8988T (cell line): ENCODE measurements around the gene NIP7.
A peak's percentile ranks its signal among the peaks of the same experiment; 100 is the strongest.
"Not testable (repeated sequence)": the region's sequence is repeated elsewhere in the genome, so short reads cannot be mapped to it uniquely, and the experiment has no call there.

Experiments used
- DNase-seq: peaks from one replicate; pipeline ENCODE4 v3.0.0; 2011

NIP7 gene

GRCh38 chr16:69339289-69340094 lies at the start of gene NIP7, which contains the start of gene COG8:
Gene NIP7 (plus strand): TSS chr16:69339772. CDS start chr16:69339830, 58 bp downstream.
Gene COG8 (minus strand): TSS chr16:69339564. CDS start chr16:69339552, 12 bp downstream.
- DNase-seq: peak; percentile 86

- not testable (repeated sequence) for DNase-seq
Observed at GRCh38 chr16:69291657-69292056, 47.9 kb upstream of the NIP7 start.

GRCh38 chr16:69293401-69293800 lies 46.2 kb upstream of the NIP7 start:
- DNase-seq: no peak

- DNase-seq: no peak
Observed at GRCh38 chr16:69294051-69294450, 45.5 kb upstream of the NIP7 start.

GRCh38 chr16:69296771-69297170 lies 42.8 kb upstream of the NIP7 start:
- not testable (repeated sequence) for DNase-seq

GRCh38 chr16:69298261-69298660 lies 41.3 kb upstream of the NIP7 start:
- DNase-seq: no peak

- DNase-seq: no peak
Observed at GRCh38 chr16:69301187-69301586, 38.4 kb upstream of the NIP7 start.

GRCh38 chr16:69301861-69302260 lies 37.7 kb upstream of the NIP7 start:
- no peak for DNase-seq

- no peak for DNase-seq
Observed at GRCh38 chr16:69302301-69302700, 37.3 kb upstream of the NIP7 start.

GRCh38 chr16:69306031-69306430 lies 33.5 kb upstream of the NIP7 start:
- DNase-seq: no peak

- DNase-seq: no peak
Observed at GRCh38 chr16:69307091-69307490, 32.5 kb upstream of the NIP7 start.

- DNase-seq: no peak
Observed at GRCh38 chr16:69307856-69308255, 31.7 kb upstream of the NIP7 start.

- DNase-seq: no peak
Observed at GRCh38 chr16:69309316-69309715, 30.3 kb upstream of the NIP7 start.

GRCh38 chr16:69310653-69311532 lies 28.7 kb upstream of the NIP7 start, which contains the start of gene VPS4A:
Gene VPS4A (plus strand): TSS chr16:69311350. CDS start chr16:69311512, 162 bp downstream.
- DNase-seq: peak; percentile 93

- DNase-seq: no peak
Observed at GRCh38 chr16:69311533-69312387, 27.8 kb upstream of the NIP7 start.

GRCh38 chr16:69313469-69313868 lies 26.1 kb upstream of the NIP7 start:
- no peak for DNase-seq

GRCh38 chr16:69314534-69314933 lies 25.0 kb upstream of the NIP7 start:
- DNase-seq: no peak

GRCh38 chr16:69315486-69316311 lies 23.9 kb upstream of the NIP7 start:
- DNase-seq: no peak

GRCh38 chr16:69316595-69317034 lies 23.0 kb upstream of the NIP7 start:
- DNase-seq: no peak

GRCh38 chr16:69318177-69318910 lies 21.2 kb upstream of the NIP7 start:
- DNase-seq: no peak

- no peak for DNase-seq
Observed at GRCh38 chr16:69318911-69319289, 20.7 kb upstream of the NIP7 start.
